Measurements from ENCODE around the gene RNF166.

- TF ChIP-seq CTCF (IDR thresholded peaks at IDR 0.05; ENCODE audit: extremely low read depth in 1 of 2, insufficient read depth in 1 of 2, low read depth in 1 of 2, low read length in 2 of 2) (no peak), POLR2AphosphoS5 (IDR thresholded peaks at IDR 0.05; ENCODE audit: insufficient read depth, low read depth, low read length) (no peak), MAX (IDR thresholded peaks at IDR 0.05; ENCODE audit: insufficient read depth, insufficient read length) (no peak), EZH2 (IDR thresholded peaks at IDR 0.05; ENCODE audit: borderline replicate concordance, low read depth, low read length, severe bottlenecking) (no peak), POLR2A (IDR thresholded peaks at IDR 0.05; ENCODE audit: low read depth, low read length) (no peak), MYC (IDR thresholded peaks at IDR 0.05; ENCODE audit: low read depth, low read length) (no peak), GATA2 (IDR thresholded peaks at IDR 0.05; ENCODE audit: insufficient read depth, insufficient read length, low read depth, low read length) (no peak), JUN (IDR thresholded peaks at IDR 0.05; ENCODE audit: borderline replicate concordance, insufficient read depth, insufficient read length, low read depth) (no peak), FOS (IDR thresholded peaks at IDR 0.05; ENCODE audit: borderline replicate concordance, insufficient read depth, low read length) (no peak)
Measured at GRCh38 chr16:88651276-88651988, 54.8 kb downstream of the RNF166 start.

All from endothelial cell of umbilical vein (primary cell).